Measurements from ENCODE around the gene CNTNAP1. TPM values are rescaled to one million over a fixed set of nuclear protein-coding genes. Genes with fewer than 3 reads are reported as not detected.

Gene CNTNAP1
- total RNA-seq, 1 experiment from 2014 or later, result 6.4 TPM

DNA sequence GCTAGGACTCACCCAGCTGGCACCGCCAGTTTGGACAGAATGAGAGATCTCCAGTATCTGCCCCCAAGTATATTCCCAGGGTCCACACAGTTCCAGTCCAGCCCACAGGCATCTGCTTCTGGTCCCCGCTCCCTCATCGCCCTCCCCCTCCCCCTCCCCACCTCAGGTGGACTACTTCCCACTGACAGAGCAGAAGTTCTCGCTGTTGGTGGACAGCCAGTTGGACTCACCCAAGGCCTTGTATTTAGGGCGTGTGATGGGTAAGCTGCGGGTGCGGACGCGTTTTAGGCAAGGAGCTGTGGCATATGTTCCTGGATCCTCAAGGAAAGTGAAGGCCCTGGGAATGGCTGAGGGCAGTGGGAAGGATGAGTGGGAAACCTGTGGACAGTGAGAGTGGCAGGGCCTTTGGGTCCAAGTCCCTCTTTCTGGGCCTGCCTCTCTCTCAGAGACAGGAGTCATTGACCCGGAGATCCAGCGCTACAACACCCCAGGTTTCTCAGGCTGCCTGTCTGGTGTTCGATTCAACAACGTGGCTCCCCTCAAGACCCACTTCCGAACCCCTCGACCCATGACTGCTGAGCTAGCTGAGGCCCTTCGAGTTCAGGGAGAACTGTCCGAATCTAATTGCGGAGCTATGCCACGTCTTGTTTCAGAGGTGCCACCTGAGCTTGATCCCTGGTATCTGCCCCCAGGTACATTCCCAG is 14.9 kb downstream of the CNTNAP1 start:
- Histone ChIP-seq H3K27ac (ENCODE audit: low read depth, low read length) (no peak overlapping the region), H3K4me2 (ENCODE audit: low read length) (no peak overlapping the region), H3K27me3 (ENCODE audit: insufficient read depth, low read length) (no peaks in the 10 kb centered on the region), H3K79me2 (ENCODE audit: insufficient read depth, low read length) (no peaks in the 10 kb centered on the region), H3K4me3 (replicated peaks in 1 of 2; ENCODE audit: low read depth in 1 of 2, low read length in 2 of 2) (no peak overlapping the region), H3K9me2 (ENCODE audit: insufficient read depth) (no peaks in the 10 kb centered on the region), H3K4me1 (ENCODE audit: control insufficient read depth in 1 of 2, insufficient read depth in 2 of 2, low read length in 2 of 2) (no peaks in the 10 kb centered on the region), H3K9ac (ENCODE audit: low read length) (no peak overlapping the region), H3K36me3 (ENCODE audit: control insufficient read depth in 1 of 2, insufficient read depth in 2 of 2, low read length in 2 of 2) (peaks cover 3 to 4% of the 10 kb centered on the region in 2 experiments; a peak in 1 of 4 replicates), H4K20me1 (ENCODE audit: insufficient read depth) (no peaks in the 10 kb centered on the region), H2AFZ (ENCODE audit: low read depth, low read length, poor library complexity, severe bottlenecking) (no peak overlapping the region), H3K9me3 (ENCODE audit: control insufficient read depth in 1 of 2, insufficient read depth in 1 of 2, low read depth in 1 of 2, low read length in 2 of 2) (no peaks in the 10 kb centered on the region)
- RAD21 ChIA-PET (ENCODE audit: low non-redundant PET in 1 of 2, low total read pairs in 2 of 2, uncharacterized antibody in 2 of 2, unreplicated experiment in 2 of 2), result no interaction called here
- ATAC-seq (no peak), DNase-seq (ENCODE audit: low read depth, low spot score) (no peak)
- TF ChIP-seq, protein P1, sequence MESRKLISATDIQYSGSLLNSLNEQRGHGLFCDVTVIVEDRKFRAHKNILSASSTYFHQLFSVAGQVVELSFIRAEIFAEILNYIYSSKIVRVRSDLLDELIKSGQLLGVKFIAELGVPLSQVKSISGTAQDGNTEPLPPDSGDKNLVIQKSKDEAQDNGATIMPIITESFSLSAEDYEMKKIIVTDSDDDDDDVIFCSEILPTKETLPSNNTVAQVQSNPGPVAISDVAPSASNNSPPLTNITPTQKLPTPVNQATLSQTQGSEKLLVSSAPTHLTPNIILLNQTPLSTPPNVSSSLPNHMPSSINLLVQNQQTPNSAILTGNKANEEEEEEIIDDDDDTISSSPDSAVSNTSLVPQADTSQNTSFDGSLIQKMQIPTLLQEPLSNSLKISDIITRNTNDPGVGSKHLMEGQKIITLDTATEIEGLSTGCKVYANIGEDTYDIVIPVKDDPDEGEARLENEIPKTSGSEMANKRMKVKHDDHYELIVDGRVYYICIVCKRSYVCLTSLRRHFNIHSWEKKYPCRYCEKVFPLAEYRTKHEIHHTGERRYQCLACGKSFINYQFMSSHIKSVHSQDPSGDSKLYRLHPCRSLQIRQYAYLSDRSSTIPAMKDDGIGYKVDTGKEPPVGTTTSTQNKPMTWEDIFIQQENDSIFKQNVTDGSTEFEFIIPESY (IDR thresholded peaks at IDR 0.05; ENCODE audit: extremely low read depth, insufficient replicate concordance, low read length), result no peak
- TF ChIP-seq RAD21 (IDR thresholded peaks at IDR 0.05; ENCODE audit: low read depth) (no peak), POLR2A (IDR thresholded peaks at IDR 0.05; ENCODE audit: borderline replicate concordance, extremely low read depth, insufficient read depth, insufficient read length) (no peak), ATF3 (IDR thresholded peaks at IDR 0.05) (no peak)
- CTCF ChIA-PET, result interaction anchor here (1.5 kb wide), 1 partner anchor 66 kb away, joined by 4 read pairs; no protein-coding TSS in a partner anchor
- intact Hi-C loops (cut with micrococcal nuclease), result no loop called here
- POLR2A ChIA-PET, result no interaction called here
- no TSS peak for BruUV-seq (replicated peaks)

GRCh38 chr17:42698736-42699414 is 16.5 kb downstream of the CNTNAP1 start:
- no peak for ATAC-seq
- TF ChIP-seq SRF (IDR thresholded peaks at IDR 0.05; ENCODE audit: low read depth), result no peak
- TF ChIP-seq CEBPB (IDR thresholded peaks at IDR 0.05; ENCODE audit: low read depth), result no peak
- TF ChIP-seq FOSL1 (IDR thresholded peaks at IDR 0.05; ENCODE audit: low read depth), result no peak
- DNase-seq (ENCODE audit: low read depth, low spot score), result no peak
- Histone ChIP-seq H4K20me1 (ENCODE audit: insufficient read depth) (no peaks in the 10 kb centered on the region), H3K27ac (ENCODE audit: low read depth, low read length) (no peak overlapping the region), H3K36me3 (ENCODE audit: control insufficient read depth in 1 of 2, insufficient read depth in 2 of 2, low read length in 2 of 2) (peaks cover 4 to 6% of the 10 kb centered on the region in 2 experiments; a peak in 2 of 4 replicates), H3K9ac (ENCODE audit: low read length) (no peak overlapping the region), H3K4me2 (ENCODE audit: low read length) (no peak overlapping the region), H3K79me2 (ENCODE audit: insufficient read depth, low read length) (no peaks in the 10 kb centered on the region), H3K9me2 (ENCODE audit: insufficient read depth) (no peaks in the 10 kb centered on the region), H3K9me3 (ENCODE audit: control insufficient read depth in 1 of 2, insufficient read depth in 1 of 2, low read depth in 1 of 2, low read length in 2 of 2) (no peaks in the 10 kb centered on the region), H3K4me1 (ENCODE audit: control insufficient read depth in 1 of 2, insufficient read depth in 2 of 2, low read length in 2 of 2) (no peaks in the 10 kb centered on the region), H3K4me3 (replicated peaks in 1 of 2; ENCODE audit: low read depth in 1 of 2, low read length in 2 of 2) (no peak overlapping the region), H2AFZ (ENCODE audit: low read depth, low read length, poor library complexity, severe bottlenecking) (no peak overlapping the region), H3K27me3 (ENCODE audit: insufficient read depth, low read length) (no peaks in the 10 kb centered on the region)
- ChIA-PET CTCF (no interaction called here), POLR2A (no interaction called here), RAD21 (ENCODE audit: low non-redundant PET in 1 of 2, low total read pairs in 2 of 2, uncharacterized antibody in 2 of 2, unreplicated experiment in 2 of 2) (no interaction called here)
- intact Hi-C loops (cut with micrococcal nuclease), result no loop called here
- BruUV-seq (replicated peaks), result no TSS peak
